GM21447 (cell line): Measurements from ENCODE around the gene COLQ.
"Not testable (repeated sequence)": the region's sequence is repeated elsewhere in the genome, so short reads cannot be mapped to it uniquely, and the experiment has no call there.

Experiments used
- ATAC-seq: cut with Tn5 transposase; IDR thresholded peaks from one replicate; pipeline ENCODE4 v1.9.1; 2021; ENCODE audit not compliant: unreplicated experiment

Gene COLQ

GRCh38 chr3:15430624-15431023 is 90.9 kb downstream of the COLQ start:
- no peak for ATAC-seq

DNA sequence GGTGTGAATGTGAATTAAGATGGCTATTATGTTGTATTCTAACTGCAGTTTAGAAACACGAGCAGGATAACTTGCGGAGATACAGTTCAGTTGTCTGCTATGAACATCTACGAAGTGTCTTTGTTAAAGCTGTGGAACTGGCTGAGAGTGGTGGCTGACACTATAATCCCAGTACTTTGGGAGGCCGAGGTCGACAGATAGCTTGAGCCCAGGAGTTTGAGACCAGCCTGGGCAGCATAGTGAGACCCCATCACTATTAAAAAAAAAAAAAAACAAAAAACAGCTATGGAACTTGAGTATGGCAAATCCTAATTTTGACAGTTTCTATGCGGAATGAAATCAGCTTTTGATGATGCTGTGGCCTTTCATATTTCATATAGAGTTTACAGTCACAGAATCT is 92.4 kb downstream of the COLQ start:
- ATAC-seq, result no peak

GRCh38 chr3:15428539-15428938 is 93.0 kb downstream of the COLQ start:
- ATAC-seq, result no peak

DNA sequence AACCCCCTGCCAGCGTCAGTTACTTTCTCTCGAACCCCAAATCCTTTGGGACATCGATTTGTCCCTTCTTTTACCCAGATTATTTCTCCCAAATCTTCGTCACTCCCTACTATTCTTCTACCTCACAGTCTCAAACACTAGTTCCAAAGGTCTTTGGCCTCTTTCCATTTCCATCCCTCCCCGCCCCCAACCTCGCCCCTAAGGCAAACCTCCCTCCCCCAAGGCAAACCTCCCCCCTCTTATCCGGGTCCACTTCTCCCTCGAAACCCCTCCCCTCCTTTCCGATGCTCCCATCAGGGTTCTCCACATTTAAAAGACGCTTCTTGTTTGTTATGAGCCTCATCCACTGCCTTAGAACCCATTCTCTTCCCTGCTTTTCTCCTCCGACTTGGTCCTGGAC is 93.5 kb downstream of the COLQ start:
- ATAC-seq, result no peak

DNA sequence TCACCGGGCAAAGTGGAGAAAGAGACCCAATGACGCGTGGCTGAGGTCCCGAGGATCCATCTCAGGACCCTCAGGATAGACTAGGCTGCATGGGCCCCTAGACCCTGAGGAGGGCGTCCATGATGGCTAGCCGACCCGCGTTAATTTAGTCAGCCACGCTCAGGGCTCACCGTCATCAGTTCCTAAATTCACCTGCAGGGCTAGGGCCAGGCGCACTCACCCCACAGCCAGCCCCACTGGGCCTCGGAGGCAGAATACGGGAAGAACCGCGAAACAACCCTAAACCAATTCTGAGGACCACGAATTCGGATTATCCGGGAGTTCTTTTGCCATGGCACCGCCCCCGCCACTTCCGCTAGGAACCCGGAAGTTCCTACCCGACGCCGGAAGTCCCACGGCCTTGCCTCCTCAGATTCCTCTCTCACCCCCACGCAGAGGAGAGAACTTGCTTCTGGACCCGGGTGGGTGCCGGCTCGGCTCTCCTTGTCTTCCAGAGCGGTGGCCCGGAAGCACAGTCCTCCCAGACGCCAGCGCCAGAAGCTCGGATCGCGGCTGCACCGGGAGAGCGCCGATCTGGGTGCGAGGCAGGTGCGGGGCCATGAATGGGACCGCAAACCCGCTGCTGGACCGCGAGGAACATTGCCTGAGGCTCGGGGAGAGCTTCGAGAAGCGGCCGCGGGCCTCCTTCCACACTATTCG is 94.2 kb downstream of the COLQ start, which contains the start of the genes EAF1 and METTL6:
Gene EAF1, plus strand, starts transcription at position 417 of the 699 bp plus-strand sequence. Its CDS starts 182 bp downstream, at position 599.
Gene METTL6, minus strand, starts transcription at position 363 of the 699 bp plus-strand sequence. CDS start 1,033 bp downstream, outside the sequence.
- ATAC-seq, result peak; percentile 95

DNA sequence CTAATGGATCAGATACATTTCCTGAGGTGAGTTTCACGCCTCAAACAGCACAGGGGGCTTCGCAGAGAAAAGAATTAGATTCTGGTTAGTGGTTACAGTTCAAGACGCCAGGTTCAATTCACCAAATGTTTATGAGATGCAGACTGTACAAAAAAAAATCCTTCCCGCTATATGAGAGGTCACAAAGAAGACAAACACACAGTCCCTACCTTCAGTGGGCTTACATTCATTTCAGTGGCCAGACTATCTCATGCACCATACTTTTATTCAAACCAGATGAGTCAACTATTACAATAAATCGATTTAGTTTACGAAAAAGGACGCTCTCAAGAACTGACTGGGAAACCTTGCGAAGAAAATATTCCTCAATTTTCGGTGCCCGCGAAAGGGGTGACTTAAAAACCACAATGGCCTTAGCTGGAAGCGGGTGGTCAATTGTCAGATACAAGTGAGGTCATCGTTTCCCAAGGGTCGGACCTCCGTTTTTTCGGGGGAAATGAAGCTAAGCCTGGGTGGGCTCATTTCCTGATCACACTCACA is 94.9 kb downstream of the COLQ start:
- ATAC-seq, result no peak

DNA sequence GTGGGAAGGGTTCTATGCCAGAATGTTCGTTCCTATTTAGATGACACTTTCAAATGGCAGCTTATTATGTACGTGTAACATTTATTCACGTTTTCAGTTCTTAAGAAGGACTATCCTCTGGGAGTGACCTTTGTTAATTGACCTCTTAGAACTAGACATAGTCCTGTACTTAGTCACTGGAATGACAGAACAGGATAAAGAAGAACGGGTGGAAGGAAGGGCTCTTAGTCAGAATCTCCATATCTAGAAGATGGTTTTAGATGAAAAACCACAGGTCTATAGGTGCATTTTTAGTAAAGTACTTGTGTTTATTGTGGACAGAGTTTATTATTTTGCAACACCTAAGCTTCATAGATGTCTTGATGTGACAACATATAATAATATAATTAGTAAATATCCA is 100.6 kb downstream of the COLQ start:
- ATAC-seq, result no peak

GRCh38 chr3:15410966-15411365 is 110.5 kb downstream of the COLQ start:
- not testable (repeated sequence) for ATAC-seq

GRCh38 chr3:15409774-15410173 is 111.7 kb downstream of the COLQ start:
- no peak for ATAC-seq

- ATAC-seq, result no peak
These were observed 112.3 kb downstream of the COLQ start for GRCh38 chr3:15409239-15409638.

DNA sequence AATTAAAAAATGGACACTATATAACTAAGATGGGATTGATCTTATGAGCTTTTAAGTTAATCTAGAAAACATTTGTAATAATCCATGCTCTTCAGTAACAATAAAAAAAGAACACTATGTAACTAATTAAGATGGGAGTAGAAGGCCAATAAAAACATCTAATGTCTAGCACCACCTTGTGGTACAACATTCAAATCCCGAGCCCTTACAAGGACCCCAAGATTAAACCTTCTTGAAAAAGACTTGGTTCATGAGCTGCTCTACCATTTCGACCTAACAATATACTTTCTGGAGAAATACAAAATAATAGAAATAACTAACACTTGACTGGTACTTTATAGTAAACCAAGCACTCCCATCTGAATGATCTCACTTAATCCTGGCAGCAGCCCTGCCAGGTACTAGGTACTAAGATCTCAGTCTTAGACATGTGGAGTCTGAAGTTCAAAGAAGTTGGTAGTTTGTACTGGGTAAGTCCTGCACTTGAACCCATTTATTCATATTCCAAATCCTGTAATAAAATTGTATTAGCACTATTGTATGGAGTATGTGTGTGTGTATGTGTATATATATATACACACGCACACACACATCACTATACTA is 116.0 kb downstream of the COLQ start:
- no peak for ATAC-seq

DNA sequence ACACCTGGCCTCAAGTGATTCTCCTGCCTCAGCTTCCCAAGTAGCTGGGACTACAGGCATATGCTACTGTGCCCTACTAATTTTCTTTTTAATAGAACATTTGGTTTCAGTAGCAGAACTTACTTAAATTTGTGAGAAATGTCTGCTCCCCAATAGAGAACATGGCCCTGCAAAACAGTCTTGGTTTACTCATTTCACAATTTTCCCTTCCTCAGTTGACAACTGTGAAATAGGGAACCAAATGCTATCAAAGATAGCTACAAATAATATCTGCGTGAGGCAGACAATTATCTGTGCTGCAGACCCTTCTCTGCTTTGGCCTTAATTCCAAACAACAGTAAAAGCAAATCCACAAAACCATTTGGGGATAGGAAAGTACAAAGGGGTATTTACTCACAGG is 116.7 kb downstream of the COLQ start:
- ATAC-seq, result no peak

DNA sequence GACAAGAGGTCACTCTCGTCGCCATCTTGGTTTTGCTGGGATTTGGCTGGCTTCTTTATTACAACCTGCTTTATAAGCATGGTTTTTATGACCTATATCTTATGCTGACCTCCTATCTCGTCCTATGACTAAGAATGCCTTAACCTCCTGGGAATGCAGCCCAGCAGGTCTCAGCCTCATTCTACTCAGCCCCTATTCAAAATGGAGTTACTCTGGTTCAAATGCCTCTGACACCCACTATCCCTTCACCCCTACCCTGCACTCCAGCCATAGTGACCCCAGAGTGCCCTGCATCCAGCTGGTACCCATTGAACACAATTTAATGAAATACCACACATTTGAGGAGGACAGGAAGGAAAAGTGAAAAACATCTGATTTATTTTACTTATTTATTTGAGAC is 117.5 kb downstream of the COLQ start:
- no peak for ATAC-seq

DNA sequence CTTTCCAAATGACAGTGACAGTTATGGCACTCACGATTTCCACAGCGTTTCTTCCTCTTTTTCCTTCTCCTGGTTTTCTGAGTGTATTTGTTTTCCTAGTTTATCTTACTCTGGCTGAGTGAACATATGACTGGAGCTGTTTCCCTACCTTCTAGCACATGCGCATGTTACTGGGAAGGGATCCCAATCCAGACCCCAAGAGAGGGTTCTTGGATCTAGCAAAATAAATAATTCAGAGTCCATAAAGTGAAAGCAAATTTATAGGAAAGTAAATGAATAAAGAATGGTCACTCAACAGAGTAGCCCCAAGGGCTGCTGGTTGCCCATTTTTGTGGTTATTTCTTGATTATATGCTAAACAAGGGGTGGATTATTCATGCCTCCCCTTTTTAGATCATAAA is 118.0 kb downstream of the COLQ start:
- ATAC-seq, result no peak

DNA sequence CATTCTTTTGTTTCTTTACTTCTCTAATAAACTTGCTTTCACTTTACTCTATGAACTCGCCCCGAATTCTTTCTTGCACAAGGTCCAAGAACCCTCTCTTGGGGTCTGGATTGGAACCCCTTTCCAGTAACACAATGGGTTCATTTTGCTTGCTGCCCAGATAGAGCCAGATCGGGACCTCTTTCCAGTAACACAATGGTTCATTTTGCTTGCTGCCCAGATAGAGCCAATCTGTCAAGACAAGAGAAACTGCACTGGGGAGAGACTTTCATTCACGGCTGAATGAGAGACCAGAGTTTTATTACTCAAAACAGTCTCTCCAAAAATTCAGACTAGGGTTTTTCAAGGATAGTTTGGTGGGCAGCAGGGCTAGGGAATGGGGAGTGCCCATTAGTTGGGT is 119.6 kb downstream of the COLQ start:
- no peak for ATAC-seq
